ENCODE measurements around the gene SLC25A27.

The SLC25A27 gene

DNA sequence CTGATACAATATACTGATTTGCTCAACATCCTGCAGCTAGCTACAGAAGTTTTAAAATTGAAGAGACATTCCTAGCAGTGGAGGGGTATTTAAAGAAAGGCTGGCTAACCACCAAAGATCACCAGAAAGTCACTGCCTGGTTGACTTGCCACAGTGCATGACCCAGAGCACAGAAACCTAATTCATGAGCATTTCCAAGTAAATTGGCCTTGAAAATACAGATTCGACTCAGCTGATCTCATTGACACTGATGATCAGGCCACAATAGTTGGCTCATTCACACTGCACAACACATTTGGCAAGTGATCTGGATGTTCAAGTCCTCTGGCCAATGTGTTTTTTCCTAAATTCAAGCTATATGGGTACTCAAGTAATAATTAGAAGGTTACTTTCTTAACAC, 21.6 kb downstream of the SLC25A27 start:
- no peak for DNase-seq
- H3K27ac Mint-ChIP-seq, result no peak overlapping the region
- H3K9me3 Mint-ChIP-seq, result no peaks in the 10 kb centered on the region
- no peaks in the 10 kb centered on the region for H3K27me3 Mint-ChIP-seq
- H3K4me1 Mint-ChIP-seq, result no peaks in the 10 kb centered on the region
- H3K36me3 Mint-ChIP-seq, result no peaks in the 10 kb centered on the region
- no peak overlapping the region for H3K4me3 Mint-ChIP-seq
- CTCF ChIA-PET, result no interaction called here

DNA sequence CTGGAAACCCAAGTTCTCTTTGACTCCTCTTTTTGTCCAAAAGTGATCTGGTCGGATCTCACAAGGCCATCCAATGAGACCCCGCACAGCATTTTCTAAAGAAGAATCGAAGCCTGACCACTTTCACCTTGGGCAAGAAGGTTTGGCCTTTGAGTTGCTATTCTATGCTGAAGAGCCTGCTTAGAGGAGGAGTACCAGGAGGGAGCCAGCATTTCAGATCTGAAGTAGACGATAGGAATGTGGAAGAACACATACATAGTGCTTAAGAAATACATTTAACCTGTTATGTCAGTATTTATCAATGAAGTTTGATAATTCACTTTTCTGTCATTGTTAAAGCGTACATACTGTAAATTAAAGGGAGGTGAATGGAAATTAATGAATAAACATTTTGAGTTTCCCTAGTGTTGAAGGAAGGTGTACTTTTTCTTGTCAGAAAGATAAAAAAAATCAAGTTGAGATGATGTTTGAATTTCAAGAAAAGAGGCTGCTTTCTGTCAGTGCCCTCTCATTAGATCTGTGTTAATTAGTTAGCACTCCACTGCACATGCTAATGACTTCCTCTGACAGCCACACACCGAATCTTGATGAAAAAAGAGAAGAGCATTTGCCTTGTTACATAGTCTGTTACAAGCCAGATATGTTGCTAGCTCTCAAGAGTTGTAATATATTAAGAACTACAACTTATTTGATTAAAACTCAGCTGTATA, 24.0 kb downstream of the SLC25A27 start:
- Mint-ChIP-seq H3K9me3 (no peaks in the 10 kb centered on the region), H3K27ac (no peak overlapping the region), H3K4me1 (no peaks in the 10 kb centered on the region), H3K27me3 (no peaks in the 10 kb centered on the region), H3K4me3 (no peak overlapping the region), H3K36me3 (no peaks in the 10 kb centered on the region)
- DNase-seq, result no peak
- CTCF ChIA-PET, result no interaction called here

DNA sequence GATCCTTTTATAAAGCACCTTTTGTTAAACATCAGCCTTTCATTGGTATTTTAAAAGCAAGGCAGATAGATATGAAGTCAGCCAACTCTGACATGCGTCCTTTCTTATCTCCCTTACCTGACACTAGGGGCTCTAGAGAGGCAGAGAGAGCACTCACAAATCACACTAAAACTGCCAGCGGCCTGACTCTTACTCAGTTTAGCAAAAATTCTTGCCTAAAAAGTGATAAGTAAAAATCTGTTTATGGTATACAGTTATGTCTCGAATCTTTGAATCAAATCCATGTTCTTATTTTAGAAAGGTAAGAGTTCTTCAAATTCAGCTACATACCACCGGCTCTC, 24.5 kb downstream of the SLC25A27 start:
- DNase-seq, result no peak
- Mint-ChIP-seq H3K27ac (no peak overlapping the region), H3K36me3 (no peaks in the 10 kb centered on the region), H3K27me3 (no peaks in the 10 kb centered on the region), H3K4me3 (no peak overlapping the region), H3K9me3 (no peaks in the 10 kb centered on the region), H3K4me1 (no peaks in the 10 kb centered on the region)
- CTCF ChIA-PET, result no interaction called here

DNA sequence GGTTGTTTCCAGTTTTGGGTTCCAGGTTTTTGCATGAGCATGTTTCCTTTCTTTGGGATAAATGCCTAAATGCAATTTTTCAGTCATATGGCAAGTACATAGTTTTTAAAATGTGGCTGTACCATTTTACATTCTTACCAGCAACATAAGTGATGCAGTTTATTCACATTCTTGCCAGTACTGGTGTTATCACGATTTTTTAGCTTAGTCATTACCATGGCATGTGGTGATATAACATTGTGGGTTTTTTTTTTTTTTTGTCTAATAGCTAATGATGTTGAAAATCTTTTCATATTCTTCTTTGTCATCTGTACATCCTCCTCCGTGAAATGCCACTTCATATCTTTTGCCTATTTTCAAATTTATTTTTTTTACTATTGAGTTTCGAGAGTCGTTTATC, 32.0 kb downstream of the SLC25A27 start:
- Mint-ChIP-seq H3K36me3 (no peaks in the 10 kb centered on the region), H3K27me3 (no peaks in the 10 kb centered on the region), H3K4me3 (no peak overlapping the region), H3K27ac (no peak overlapping the region), H3K9me3 (no peaks in the 10 kb centered on the region), H3K4me1 (no peaks in the 10 kb centered on the region)
- no peak for DNase-seq
- CTCF ChIA-PET, result no interaction called here

DNA sequence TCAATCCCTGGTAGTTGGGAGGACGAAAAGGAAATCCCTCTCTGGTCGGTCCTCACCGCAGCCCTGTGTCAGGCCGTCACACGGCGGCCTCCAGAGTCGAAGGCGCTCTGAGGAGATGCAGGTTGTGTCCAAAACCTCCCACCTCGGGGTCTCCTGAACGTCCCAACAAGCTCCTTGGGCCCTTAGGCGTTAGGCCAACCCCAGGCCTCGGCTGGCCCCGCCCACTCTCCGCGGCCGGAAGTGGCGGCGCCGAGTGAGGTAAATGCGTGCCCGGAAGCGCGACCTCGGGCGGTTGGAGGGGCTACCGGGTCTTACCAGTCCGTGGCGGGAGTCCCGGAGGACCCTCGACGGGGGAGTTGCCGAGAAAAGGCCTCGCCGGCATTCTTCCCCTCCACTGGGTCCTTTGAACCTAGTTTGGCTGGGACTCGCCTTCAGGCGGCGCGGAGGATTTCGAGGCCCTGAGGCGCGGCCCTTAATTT, 34.9 kb downstream of the SLC25A27 start, which contains the start of gene TDRD6:
Gene TDRD6 (plus strand): TSS at position 267 of the 479 bp plus-strand sequence. CDS start 244 bp downstream, outside the sequence.
- H3K27ac Mint-ChIP-seq, result no peak within 1 kb of the TSS
- no peaks in the 10 kb centered on the region for H3K9me3 Mint-ChIP-seq
- no peaks in the 10 kb centered on the region for H3K36me3 Mint-ChIP-seq
- H3K4me1 Mint-ChIP-seq, result no peaks in the 10 kb centered on the region
- no peak for DNase-seq
- CTCF ChIA-PET, result no interaction called here
- no peaks in the 10 kb centered on the region for H3K27me3 Mint-ChIP-seq
- H3K4me3 Mint-ChIP-seq, result no peak within 1 kb of the TSS

DNA sequence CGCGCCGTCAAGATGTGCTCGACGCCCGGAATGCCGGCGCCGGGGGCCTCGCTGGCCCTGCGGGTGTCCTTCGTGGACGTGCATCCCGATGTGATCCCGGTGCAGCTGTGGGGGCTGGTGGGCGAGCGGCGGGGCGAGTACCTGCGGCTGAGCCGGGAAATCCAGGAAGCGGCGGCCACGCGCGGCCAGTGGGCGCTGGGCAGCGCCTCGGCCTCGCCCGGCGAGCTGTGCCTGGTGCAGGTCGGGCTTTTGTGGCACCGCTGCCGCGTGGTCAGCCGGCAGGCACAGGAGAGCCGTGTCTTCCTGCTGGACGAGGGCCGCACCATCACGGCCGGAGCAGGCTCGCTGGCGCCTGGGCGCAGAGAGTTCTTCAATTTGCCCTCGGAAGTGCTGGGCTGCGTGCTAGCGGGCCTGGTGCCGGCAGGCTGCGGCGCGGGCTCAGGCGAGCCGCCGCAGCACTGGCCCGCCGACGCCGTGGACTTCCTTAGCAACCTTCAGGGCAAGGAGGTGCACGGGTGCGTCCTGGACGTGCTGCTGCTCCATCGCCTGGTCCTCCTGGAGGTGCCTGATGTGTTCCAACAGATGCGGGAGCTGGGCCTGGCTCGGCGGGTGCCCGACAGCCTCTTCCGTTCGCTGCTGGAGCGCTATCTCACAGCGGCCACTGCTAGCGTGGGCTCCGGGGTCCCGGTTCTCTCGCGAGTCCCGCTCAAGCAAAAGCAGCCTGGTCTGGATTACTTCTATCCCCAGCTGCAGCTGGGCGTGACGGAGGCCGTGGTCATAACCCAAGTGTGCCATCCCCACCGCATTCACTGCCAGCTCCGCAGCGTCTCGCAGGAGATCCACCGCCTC, 35.6 kb downstream of the SLC25A27 start:
- Mint-ChIP-seq H3K4me1 (no peaks in the 10 kb centered on the region), H3K4me3 (no peak overlapping the region), H3K9me3 (no peaks in the 10 kb centered on the region), H3K27me3 (no peaks in the 10 kb centered on the region), H3K36me3 (no peaks in the 10 kb centered on the region), H3K27ac (no peak overlapping the region)
- DNase-seq, result no peak
- CTCF ChIA-PET, result no interaction called here

DNA sequence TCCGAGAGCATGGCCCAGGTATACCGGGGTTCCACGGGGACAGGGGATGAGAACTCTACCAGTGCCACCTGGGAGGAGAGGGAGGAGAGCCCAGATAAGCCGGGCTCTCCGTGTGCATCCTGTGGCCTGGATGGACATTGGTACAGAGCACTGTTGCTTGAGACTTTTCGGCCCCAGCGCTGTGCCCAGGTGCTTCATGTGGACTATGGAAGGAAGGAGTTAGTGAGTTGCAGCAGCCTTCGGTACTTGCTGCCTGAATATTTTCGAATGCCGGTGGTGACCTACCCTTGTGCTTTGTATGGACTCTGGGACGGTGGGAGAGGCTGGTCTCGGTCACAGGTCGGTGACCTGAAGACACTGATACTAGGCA, 36.2 kb downstream of the SLC25A27 start:
- Mint-ChIP-seq H3K4me3 (no peak overlapping the region), H3K27ac (no peak overlapping the region), H3K27me3 (no peaks in the 10 kb centered on the region), H3K9me3 (no peaks in the 10 kb centered on the region), H3K36me3 (no peaks in the 10 kb centered on the region), H3K4me1 (no peaks in the 10 kb centered on the region)
- CTCF ChIA-PET, result no interaction called here
- no peak for DNase-seq

DNA sequence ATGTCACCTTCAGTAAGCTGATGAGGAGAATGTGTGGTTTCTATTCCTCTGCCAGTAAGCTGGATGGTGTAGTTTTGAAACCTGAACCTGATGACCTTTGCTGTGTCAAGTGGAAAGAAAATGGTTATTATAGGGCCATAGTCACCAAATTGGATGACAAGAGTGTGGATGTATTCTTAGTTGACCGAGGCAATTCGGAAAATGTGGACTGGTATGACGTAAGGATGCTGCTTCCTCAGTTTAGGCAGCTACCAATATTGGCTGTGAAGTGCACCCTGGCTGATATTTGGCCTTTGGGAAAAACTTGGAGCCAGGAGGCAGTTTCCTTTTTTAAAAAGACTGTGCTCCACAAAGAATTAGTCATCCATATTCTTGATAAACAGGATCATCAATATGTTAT, 36.9 kb downstream of the SLC25A27 start:
- CTCF ChIA-PET, result no interaction called here
- H3K4me1 Mint-ChIP-seq, result no peaks in the 10 kb centered on the region
- H3K36me3 Mint-ChIP-seq, result no peaks in the 10 kb centered on the region
- no peaks in the 10 kb centered on the region for H3K9me3 Mint-ChIP-seq
- H3K4me3 Mint-ChIP-seq, result no peak overlapping the region
- no peak overlapping the region for H3K27ac Mint-ChIP-seq
- no peaks in the 10 kb centered on the region for H3K27me3 Mint-ChIP-seq
- no peak for DNase-seq

DNA sequence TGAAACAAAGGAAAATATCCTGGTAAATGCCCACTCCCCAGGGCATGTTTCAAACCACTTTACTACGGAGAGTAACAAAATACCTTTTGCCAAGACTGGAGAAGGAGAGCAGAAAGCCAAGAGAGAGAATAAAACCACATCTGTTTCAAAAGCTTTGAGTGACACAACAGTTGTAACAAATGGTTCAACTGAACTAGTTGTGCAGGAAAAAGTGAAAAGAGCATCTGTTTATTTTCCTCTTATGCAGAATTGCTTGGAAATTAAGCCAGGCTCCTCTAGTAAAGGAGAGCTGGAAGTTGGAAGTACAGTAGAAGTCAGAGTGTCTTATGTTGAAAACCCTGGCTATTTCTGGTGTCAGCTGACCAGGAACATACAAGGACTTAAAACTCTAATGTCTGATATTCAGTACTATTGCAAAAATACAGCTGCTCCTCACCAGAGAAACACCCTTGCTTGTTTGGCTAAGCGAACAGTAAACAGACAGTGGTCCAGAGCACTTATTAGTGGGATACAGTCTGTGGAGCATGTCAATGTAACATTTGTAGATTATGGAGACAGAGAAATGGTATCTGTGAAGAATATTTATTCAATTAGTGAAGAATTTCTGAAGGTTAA, 37.5 kb downstream of the SLC25A27 start:
- Mint-ChIP-seq H3K27ac (no peak overlapping the region), H3K36me3 (no peaks in the 10 kb centered on the region), H3K4me3 (no peak overlapping the region), H3K27me3 (no peaks in the 10 kb centered on the region), H3K4me1 (no peaks in the 10 kb centered on the region), H3K9me3 (no peaks in the 10 kb centered on the region)
- CTCF ChIA-PET, result no interaction called here
- DNase-seq, result no peak

DNA sequence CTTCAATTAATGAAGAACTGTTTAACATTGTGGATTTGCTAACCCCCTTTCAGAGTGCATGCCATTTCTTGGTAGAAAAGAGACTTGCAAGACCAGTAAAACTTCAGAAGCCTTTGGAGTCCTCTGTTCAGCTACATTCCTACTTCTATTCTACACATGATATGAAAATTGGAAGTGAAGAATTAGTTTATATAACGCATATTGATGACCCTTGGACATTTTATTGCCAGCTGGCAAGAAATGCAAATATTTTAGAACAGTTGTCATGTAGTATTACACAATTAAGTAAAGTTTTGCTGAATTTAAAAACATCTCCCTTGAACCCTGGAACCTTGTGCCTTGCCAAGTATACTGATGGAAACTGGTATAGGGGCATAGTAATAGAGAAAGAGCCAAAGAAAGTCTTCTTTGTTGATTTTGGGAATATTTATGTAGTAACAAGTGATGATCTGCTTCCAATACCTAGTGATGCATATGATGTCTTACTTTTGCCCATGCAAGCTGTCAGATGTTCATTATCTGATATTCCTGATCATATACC, 38.2 kb downstream of the SLC25A27 start:
- Mint-ChIP-seq H3K27me3 (no peaks in the 10 kb centered on the region), H3K4me1 (no peaks in the 10 kb centered on the region), H3K36me3 (no peaks in the 10 kb centered on the region), H3K9me3 (no peaks in the 10 kb centered on the region), H3K4me3 (no peak overlapping the region), H3K27ac (no peak overlapping the region)
- DNase-seq, result no peak
- CTCF ChIA-PET, result no interaction called here

DNA sequence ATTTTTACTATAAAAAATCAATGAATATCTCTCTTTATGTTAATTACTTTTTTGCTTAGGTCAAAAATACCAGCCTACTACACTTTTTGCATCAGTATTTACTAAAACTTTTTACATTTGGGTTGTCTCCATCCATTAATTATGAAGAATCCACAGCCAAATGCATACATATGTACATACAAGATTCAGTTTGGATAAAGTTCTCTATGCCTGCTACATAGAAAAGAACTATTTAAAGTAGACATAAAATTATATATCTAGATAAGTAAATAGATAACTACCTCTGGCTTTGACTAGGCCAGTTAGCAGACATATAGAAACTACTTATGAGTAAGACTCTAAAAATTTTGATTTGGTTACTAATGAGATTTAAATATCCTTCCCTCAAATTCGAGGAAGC, 47.2 kb downstream of the SLC25A27 start:
- CTCF ChIA-PET, result no interaction called here
- H3K4me3 Mint-ChIP-seq, result no peak overlapping the region
- H3K9me3 Mint-ChIP-seq, result no peaks in the 10 kb centered on the region
- H3K27me3 Mint-ChIP-seq, result peaks cover 9% of the 10 kb centered on the region
- DNase-seq, result no peak
- H3K4me1 Mint-ChIP-seq, result no peaks in the 10 kb centered on the region
- H3K36me3 Mint-ChIP-seq, result no peaks in the 10 kb centered on the region
- no peak overlapping the region for H3K27ac Mint-ChIP-seq

DNA sequence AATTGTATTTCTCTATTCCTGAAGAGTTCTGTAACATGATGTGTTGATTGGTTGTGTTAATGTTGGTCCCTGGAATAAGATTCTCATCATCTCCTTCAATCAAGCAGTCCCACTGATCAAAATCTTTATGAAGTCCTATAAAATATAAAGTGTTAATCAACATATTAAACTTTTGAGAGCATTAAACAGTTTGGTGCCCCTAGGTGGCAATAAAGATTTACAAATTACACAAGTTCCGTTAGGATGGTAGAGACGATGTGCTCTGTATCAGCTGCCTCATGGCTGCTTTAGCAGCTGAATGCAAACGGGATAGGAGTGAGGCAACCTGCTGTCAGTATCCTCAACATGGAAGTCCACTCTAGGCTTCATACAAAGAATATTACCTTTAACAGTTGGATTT, 51.8 kb downstream of the SLC25A27 start:
- DNase-seq, result no peak
- no peaks in the 10 kb centered on the region for H3K36me3 Mint-ChIP-seq
- peaks cover 6% of the 10 kb centered on the region for H3K27me3 Mint-ChIP-seq
- no peaks in the 10 kb centered on the region for H3K9me3 Mint-ChIP-seq
- H3K27ac Mint-ChIP-seq, result no peak overlapping the region
- CTCF ChIA-PET, result no interaction called here
- H3K4me3 Mint-ChIP-seq, result no peak overlapping the region
- H3K4me1 Mint-ChIP-seq, result no peaks in the 10 kb centered on the region

DNA sequence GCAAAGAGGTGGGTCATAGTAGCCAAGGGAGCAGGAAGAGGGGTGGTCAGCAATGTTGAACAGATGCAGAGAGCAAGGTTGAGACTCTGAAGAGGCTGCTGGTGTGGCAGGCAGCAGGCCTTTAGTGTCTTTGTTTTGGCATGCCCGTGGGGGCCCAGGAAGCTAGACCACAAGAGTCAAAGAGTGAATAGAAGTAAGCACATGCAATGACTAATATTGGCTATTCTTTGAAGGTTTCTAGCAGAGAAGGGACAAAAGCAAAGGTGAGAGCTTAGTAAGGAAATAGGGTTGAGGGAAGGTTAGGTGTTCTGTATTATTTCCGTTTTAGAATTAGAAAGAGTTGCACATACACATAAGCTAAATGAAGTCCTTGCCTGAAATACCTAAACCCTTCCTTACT, 53.7 kb downstream of the SLC25A27 start:
- CTCF ChIA-PET, result no interaction called here
- Mint-ChIP-seq H3K27me3 (peaks cover 9% of the 10 kb centered on the region), H3K4me3 (no peak overlapping the region), H3K9me3 (no peaks in the 10 kb centered on the region), H3K4me1 (no peaks in the 10 kb centered on the region), H3K36me3 (no peaks in the 10 kb centered on the region), H3K27ac (no peak overlapping the region)
- DNase-seq, result no peak

DNA sequence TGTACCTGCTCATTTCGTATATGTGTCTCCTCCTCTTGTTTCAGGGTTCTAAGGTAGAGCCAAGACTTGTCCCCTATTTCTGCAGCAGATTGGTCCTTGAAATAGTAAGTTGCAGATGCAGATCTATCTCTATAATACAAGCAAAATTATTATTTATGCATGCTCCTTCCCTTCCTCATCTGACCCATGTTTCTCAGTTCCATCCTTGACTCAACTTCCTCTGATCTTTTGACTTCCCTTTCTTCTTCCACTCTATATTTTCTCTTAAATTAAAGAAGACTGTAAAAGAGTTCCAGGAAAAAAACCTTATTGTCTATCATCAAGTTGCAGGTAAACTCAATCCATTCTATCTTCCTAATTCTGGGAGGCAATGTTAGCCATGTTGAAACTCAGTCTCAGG, 58.7 kb downstream of the SLC25A27 start:
- no peak for DNase-seq
- Mint-ChIP-seq H3K9me3 (no peaks in the 10 kb centered on the region), H3K36me3 (no peaks in the 10 kb centered on the region), H3K27ac (no peak overlapping the region), H3K4me1 (no peaks in the 10 kb centered on the region), H3K27me3 (peaks cover 5% of the 10 kb centered on the region), H3K4me3 (no peak overlapping the region)
- CTCF ChIA-PET, result no interaction called here

DNA sequence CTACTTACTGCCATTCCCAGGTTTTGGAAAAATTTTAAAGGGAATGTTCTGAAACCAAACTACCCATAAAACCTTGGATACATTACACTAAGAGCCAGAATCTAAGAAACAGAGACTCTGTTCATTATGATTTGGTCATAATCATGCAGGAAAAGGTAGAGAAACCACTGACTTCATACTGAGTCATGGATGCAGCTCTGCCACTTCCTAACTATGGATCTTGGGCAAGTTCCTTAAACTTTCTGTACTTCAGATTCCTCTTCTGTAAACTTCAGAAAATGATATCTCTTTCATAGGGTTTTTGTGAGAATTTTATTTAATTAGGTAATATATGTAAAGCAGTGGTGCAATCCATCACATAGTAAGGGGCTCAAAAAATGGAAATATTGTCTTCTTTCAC, 62.4 kb downstream of the SLC25A27 start:
- Mint-ChIP-seq H3K36me3 (no peaks in the 10 kb centered on the region), H3K9me3 (no peaks in the 10 kb centered on the region), H3K4me1 (no peaks in the 10 kb centered on the region), H3K27ac (no peak overlapping the region), H3K4me3 (no peak overlapping the region), H3K27me3 (peaks cover 7% of the 10 kb centered on the region)
- DNase-seq, result no peak
- CTCF ChIA-PET, result no interaction called here

Measured in activated naive CD4-positive, alpha-beta T cell treated with anti-CD3 and anti-CD28 coated beads, Interleukin-2, amount 10 ng/mL, durations not matched to agents 7 days and 5 days (primary cell).